ENCODE data around the gene PTPRN2.

DNA sequence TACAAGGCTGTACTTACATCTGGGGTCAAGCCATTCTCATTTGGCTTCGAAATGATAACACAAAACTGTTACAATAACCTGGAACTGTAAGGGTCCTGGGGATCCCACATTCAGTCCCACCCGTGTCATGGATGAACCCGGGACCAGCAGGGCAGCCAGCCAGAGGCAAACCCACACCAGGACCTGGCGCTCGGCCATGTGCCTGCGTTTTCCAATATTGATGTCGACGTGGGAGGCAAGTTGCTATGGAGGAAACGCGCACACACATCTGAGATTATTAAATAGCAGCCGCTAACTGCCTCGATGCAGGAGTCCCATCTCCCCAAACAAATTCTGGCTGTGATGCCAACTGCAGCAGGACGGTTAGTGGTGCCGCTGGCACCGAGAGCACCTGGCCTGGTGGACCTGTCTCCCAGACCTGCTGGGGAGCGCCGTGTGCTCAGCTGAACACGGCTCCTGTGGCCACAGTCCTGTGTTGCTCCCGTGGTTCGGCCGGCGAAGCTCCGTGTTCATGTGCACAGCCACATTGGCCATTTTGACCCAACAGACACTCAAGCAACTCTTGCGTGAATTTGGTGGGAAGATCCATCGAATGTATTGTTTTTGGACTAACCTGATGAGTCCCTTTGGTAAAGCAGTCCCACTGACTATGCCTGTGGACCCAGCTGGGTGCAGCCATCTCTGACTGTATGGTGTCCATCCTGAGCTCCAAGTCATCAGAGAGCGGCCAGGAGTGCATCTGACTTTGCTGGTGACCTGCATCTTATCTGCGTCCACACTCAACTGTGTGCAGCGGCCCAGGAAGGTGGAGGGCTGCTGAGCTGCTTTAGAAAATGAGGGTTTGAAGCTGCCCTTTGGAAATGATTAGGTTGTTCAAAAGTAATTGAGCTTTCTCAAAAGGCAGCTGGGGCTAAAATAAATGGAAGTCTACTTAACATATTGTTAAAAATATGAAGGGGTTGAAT lies 852.7 kb downstream of the PTPRN2 start:
- TF ChIP-seq, protein P1, sequence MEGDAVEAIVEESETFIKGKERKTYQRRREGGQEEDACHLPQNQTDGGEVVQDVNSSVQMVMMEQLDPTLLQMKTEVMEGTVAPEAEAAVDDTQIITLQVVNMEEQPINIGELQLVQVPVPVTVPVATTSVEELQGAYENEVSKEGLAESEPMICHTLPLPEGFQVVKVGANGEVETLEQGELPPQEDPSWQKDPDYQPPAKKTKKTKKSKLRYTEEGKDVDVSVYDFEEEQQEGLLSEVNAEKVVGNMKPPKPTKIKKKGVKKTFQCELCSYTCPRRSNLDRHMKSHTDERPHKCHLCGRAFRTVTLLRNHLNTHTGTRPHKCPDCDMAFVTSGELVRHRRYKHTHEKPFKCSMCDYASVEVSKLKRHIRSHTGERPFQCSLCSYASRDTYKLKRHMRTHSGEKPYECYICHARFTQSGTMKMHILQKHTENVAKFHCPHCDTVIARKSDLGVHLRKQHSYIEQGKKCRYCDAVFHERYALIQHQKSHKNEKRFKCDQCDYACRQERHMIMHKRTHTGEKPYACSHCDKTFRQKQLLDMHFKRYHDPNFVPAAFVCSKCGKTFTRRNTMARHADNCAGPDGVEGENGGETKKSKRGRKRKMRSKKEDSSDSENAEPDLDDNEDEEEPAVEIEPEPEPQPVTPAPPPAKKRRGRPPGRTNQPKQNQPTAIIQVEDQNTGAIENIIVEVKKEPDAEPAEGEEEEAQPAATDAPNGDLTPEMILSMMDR (conservative IDR thresholded peaks at IDR 0.05 in 1 of 2, IDR thresholded peaks at IDR 0.05 in 1 of 2; ENCODE audit: low read depth in 1 of 2, low read length in 2 of 2) = no peak
- no peak for TF ChIP-seq EZH2 (IDR thresholded peaks at IDR 0.05; ENCODE audit: low read length, missing control alignments)

Measured in fibroblast of lung (primary cell).